HG03196 (cell line): ENCODE results near the gene HAND2.

ENCODE experiments used
- ATAC-seq: cut with Tn5 transposase; IDR thresholded peaks from one replicate; pipeline ENCODE4 v1.9.1; 2021; ENCODE audit not compliant: unreplicated experiment

HAND2 gene

DNA sequence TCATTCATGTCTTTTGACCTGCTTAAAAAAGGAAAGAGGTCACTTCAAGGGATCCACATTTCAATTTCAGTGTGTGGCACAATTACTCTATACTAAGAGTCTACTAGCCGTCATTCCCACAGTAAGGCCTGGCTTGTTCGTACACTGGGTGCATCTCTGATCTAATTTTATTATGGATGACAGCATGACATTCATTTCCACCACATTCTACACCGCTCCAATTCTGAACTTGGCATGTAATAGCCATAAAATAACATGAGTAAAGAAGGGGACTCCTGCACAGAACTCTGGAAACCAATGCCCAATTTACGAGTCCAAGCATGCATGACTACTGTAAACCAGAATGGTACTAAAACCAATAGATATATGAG lies 51.1 kb downstream of the HAND2 start:
- ATAC-seq: no peak

- no peak for ATAC-seq
These were observed 51.7 kb downstream of the HAND2 start for GRCh38 chr4:173478201-173478912.

DNA sequence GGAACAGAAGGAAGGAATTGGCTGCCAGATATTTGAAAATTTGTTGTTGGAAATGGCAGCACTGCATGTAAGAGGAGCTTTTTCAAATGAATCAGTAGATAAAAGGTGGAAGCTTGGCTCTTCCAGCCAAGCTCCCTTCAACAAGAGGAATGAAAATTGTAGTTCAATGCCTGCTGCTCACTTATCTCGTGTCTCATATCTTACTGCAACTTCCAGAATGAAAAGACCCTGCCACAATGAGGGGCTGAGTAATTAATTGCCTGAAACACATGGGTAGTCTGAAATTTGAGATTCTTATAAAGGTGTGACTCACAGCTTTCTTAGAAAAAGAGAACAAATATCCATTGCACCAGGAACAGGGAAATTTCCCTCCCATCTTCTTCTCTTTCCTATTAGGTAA lies 53.0 kb downstream of the HAND2 start:
- ATAC-seq: no peak
